T-helper 2 cell (primary cell): ENCODE results near the gene SETDB1.

ENCODE experiments used
- DNase-seq, 5 experiments: peaks; one replicate each; pipeline versions ENCODE4 v3.0.0 to v3.0.0-alpha.2; 2012 to 2022

The SETDB1 gene

DNA sequence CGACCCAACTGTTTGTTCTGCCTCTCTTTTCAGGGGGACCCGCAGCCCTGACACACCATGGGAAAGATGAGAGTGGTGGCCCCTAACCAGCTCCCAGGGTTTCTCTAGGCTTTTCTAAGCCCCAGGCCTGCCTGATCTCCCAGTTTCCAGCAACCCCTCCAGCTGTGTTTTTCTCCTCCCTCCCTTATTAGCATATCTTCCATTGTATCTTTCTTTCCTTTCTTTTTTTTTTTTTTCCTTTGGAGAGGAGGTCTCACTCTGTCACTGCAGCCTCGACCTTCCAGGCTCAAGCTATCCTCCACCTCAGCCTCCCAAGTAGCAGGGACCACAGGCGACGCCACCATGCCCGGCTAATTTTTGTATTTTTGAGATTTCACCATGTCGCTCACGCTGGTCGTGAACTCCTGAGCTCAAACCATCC lies 50.2 kb downstream of the SETDB1 start:
- DNase-seq: no peak

DNA sequence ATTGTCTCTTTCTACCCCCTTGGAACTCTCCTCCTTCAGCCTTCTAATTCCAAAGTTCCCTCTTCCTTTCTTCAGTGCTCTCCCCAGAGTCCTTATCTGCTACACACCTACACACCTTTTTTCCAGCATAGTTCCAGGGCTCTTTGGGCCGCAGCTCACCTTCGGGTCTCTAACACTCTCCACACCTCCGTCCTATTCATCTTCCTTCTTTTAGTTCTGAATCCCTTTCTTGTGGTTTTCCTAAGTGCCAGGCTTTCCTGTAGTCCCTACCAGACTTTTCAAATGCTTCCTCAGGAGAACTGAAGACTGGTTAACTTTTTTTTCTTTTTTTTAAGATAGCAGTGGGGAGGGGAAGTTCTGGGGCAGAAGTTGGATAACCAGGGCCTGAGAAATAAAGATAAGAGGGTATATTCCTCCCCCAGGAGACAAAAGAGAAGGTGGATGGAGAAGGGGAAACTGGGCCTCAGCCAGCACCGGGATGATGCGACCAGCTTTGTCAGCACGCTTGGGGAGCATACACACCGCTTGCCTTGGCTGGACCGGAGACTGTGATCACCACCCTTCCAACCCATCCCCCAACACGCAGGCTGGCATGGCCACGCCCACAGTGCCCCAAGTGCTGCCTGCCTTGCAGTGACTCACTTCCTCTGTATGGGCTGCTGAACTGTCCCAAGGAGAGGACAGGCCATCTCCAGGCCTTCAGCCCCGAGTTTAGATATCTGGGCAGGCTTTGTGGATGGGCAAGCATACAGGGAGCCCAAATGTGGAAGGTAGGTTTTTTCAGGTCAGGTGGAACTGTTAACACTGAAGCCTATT lies 50.9 kb downstream of the SETDB1 start:
- peak; percentile 31 to 89 (median 58) for DNase-seq

DNA sequence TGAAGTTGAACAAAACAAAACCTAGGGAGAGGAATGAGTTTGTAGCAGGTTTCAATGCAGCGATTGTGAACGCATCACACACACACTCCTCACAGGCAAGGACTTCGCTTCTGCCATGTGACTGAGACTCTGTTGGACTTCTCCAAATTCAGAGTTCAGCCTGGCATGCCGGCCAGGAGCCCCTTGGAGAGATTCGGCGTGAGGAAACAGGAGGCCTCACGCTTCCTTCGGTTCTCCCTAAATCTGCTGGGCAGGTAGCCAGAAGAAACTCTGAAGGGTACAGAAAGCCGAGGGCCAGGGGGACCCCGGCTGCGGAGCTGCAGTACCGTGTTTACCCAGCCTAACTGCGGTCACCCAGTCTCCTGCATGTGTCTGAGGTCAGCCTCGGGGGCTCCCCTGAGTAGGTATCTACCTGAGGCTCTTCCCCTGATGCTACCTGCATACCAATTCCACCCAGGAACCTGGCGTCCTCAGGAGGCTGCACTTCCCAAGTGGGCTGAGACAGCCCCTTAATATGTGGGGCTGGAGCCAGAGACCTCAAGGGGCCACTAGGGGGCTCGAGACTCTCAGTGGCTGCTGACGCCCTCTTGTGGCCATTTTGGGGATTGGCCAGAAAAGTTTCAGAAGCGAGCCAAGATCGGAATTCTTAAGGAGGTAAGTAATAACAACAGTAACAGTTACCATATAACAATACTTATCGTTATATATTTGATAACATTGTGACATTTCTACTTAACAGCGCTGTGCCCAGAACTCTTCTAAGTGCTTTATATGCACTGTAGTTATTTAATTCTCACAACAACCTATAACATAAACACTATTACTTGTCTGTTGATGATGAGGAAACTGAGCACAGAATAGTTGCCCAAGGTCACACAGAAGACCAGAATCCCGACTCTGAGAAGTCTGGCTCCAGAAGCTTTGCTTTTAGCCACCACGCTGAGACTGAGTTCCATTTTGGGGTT lies 53.2 kb downstream of the SETDB1 start:
- peak; percentile 60 to 84 (median 80) for DNase-seq

DNA sequence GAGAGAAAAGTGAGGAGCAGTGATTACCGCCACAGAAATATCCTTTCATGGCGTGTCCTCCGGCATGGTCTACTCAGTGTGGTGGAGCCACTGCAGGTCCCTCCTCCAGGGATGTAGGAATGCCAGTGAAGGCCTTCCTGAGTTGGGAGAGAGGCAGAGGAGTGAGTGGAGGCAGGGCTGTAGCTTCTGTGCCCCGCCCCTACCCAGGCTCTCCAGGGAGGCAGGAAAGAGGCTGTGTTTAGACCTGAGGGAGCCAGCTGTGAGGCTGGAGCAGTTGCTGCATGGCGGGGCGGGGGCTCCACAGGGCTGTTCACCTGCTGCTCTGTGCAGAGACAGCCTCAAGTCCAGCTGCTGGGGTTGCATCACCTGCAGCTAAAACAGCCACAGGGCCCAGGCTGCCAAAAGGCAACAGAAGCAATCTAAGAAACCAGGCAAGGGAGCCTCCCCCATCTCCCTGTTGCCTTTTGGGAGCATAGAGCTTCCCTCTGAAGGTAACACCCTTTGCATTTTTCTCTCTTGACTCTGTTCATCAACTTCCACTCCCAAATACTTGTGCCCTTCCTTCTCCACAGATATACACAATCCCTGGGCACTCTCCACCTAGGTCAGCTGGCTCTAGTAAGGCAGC lies 55.1 kb downstream of the SETDB1 start:
- no peak for DNase-seq

DNA sequence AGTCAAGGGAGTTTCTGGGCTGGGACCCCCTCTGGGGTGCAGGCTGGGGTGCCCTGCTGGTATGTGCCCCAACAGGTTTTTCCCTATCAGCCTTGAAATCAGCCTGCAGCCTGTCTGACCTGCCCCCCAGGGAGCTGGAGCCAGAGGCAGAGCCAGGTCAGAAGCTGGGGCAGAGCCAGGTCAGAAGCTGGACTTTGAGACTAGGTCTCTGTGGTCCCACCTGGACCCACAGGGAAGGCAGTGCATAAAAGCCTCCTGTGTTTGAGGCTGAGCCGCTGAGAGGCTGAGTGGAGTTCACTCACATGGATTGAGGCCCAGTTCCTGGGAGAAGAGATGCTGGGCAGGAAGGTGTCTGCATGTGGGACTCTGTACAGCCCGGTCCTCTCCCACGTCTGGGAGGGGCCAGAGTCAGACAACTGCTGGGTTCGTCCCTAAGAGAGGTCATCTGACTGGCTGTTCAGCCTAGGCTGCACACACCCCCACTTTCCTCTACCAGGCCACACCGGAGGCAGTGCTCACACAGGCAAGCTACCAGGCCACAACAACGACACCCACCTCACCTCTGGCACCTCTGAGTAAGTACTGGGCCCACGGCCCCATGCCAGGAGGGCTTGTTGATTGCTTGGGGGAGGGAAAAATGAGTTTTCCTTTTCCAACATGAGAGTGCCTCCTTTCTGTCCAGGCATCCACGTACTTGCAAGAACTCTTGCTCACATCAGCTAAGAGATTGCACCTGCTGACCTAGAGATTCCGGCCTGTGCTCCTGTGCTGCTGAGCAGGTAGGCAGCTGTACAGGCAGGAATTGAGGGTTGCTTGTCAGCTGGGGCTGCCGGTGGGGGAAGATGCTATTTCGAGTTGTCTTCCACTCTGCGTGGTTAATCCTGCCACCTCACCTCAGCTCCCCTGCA lies 55.9 kb downstream of the SETDB1 start, which contains the start of gene ANXA9:
Gene ANXA9, plus strand, starts transcription at position 488 of the 908 bp plus-strand sequence. CDS start 814 bp downstream, outside the sequence.
- DNase-seq: no peak

DNA sequence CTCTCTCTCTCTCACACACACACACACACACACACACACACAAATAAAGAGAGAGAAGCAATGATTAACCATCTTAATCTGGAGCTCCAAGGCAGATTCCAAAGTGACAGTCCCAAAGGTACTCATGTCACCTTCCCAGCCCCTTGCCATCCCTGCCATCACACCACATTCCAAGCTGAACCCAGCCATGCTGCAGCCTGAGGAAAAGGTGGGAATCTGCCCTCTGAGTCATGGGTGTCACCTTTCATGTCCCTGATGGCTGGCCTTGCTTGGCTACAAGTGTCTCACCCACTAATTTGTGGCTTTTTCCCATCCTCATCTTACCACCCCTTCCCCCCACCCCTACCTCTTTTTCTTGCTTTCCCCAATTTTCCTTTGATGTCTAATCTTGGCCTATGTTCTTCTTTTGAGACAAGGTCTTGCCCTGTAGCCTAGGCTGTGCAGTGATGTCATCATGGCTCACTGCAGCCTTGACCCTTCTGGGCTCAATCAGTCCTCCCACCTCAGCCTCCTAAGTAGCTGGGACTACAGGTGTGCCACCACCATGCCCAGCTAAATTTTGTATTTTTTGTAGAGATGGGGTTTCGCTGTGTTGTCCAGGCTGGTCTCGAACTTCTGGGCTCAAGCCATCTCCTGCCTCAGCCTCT lies 59.1 kb downstream of the SETDB1 start:
- no peak for DNase-seq

DNA sequence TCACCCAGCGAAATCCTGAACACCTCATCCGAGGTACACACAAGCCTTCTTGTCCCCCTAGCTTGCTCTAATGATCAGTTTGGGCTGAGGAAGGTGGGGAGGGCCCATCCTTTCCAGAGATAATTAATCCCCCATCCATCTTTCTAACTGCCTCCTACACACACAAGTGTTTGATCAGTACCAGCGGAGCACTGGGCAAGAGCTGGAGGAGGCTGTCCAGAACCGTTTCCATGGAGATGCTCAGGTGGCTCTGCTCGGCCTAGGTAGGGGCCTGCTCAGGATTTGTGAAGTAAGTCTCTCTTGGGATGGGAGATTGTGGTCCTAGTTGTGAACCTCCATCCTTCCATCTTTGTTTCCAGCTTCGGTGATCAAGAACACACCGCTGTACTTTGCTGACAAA lies 61.8 kb downstream of the SETDB1 start:
- no peak for DNase-seq

DNA sequence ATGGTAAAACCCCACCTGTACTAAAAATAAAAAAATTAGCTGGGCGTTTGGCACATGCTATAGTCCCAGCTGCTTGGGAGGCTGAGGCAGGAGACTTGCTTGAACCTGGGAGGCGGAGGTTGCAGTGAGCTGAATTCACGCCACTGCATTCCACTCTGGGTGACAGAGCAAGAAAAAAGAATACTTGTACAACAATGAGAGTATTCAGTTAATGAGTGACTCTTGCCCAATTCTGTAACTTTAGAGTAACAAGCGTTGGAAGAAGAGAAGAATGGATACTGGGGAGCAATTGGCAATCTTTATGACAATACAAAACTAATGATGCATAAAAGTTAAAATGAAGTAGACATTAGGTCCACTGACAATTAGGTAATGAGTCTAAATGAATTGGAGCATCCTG lies 66.5 kb downstream of the SETDB1 start:
- DNase-seq: no peak

DNA sequence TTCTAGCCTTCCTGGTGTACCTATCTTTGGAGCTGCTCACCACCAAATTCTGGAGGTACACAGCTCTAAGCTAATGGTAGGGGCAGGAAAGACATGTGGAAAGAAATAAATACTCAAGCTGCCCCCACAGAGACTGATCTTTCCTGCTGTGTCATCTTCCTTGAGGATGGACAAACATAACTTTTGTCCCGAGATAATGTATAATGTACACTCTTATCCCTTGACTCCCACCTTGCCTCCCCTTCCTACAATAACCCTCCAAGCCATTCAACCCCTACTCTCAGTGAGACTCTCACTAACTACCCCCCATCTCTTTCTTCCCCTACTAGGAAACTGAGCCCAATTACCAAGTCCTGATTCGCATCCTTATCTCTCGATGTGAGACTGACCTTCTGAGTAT lies 68.1 kb downstream of the SETDB1 start:
- DNase-seq: no peak

DNA sequence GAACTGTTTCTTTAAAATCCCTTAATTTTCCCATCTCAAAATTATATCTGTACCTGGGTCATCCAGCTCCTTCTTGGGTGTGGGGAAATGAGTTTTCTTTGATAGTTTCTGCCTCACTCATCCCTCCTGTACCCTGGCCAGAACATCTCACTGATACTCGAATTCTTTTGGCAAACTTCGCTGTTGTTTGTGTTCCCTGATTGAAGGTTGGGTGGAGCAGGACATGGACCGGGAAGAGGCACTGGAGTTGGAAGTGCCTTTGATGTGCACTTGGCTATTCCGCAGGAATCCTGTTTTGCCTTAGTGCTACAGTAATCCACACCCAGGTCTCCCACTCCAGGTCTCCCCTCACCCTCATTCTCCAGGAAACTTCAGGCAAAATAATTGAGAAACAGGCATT lies 69.3 kb downstream of the SETDB1 start:
- DNase-seq: no peak

DNA sequence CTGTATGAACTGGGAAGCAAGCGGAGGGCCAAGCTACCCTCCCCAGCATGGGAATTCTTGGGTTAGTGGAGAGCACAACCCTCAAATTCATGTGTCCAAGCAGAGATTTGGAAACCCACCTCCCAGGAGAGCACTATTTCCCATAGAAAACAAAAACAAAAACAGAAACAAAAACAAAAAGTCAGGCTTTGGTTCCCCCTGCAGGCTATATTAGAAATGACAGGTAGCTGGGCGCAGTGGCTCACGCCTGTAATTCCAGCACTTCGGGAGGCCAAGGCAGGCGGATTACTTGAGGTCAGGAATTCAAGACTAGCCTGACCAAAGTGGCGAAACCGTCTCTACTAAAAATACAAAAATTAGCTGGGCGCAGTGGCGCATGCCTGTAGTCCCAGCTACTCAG lies 69.7 kb downstream of the SETDB1 start:
- DNase-seq: peak in 3 of 5 experiments; percentile 13 to 26 (median 21)

DNA sequence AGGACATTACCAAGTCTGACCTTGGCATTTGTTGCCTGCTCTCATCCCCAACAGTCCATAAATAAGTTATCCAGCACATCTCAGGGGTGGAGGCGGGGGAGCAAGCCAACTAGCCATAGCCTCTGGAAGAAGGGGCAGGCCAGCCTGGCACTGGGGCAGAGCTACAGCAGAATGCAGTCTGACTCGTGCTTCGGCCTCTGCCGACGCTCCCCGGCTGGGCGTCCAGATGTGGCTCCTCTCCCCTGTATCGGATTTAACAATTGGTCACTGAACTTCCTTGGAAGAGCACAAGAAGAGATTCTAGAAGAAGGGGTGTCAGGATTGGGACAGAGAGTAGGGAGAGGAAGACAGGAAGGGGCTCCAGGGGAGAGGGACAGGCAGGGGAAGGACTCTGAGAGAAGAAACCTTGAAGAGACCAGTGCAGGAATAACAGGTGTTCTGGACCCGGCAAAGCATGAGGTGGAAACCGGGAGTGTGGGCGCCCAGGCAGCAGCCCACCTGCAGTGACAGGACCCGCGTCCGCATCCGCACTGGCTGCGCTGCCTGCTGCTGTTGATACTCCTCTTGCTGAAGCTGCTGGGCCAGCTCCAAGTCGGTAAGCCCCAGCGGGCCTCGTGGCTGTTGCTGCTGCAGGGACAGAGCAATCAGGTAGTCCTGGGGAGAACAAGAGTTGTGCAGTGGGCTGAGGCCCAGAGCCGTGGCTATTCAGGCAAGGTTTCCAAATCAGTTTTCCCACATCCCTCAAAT lies 71.1 kb downstream of the SETDB1 start:
- DNase-seq: no peak

DNA sequence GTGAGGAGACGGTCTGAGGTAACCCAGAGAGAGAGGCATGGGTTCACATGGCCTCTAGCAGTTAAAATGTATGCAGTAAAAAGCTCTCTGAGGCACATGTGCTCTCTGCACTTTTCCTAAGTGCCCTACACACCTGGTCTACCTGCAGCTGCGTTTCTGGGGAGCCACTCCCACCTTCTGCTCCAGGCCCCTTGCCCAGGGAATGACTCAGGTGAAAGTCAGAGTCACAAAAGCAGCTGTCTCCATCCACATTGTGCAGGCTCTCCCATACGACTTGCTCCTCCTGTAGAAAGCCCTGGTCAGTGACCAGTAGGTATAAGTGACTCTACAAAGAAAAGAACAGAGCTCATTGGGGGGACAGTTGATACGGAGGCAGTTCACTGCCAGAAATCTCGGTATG lies 71.8 kb downstream of the SETDB1 start:
- no peak for DNase-seq

DNA sequence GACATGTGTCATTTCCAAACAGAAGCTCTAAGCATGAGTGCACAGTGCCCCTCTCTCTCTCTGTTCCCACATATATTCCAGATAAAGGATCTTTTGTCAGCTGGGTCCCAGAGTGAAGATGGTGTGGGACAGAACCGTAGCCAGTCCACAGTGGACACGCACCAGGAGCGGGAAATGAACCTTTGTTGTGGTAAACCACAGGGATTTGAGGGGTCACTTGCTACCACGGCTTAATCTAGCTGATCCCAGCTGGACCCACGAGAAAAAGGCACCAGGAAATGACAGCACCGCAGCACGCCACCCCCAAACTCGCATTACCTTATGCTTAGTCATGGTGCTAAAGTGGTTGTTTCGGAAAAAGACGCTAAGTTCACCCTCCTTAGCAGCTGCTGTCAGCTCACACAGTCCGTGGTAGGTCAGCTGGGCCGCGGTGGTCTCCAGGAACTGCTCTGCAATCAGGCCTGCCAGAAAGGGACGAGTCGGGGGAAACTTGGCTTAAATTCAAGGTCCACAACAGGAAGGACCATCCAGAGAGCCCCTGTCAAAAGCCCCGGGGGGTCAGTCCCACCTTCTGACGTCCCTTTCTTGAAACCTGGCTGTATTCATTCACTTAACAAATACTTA lies 73.0 kb downstream of the SETDB1 start:
- DNase-seq: no peak

DNA sequence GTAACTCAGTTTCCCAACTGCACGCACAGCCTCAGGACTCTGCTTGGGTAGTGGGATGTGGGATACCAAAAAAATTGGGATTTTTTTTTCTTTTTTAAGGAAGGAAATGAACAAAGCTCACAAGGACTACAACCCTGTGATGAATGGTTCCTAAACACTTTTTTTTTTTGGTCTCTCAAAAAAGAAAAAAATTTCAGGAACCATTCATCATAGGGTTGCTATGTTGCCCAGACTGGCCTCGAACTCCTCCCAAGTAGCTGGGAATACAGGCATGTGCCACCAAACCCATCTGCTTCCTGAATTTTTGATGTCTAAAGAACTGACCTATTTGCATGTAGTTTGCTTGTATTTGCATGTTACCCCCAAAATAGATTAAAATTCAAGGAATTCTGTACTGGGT lies 73.8 kb downstream of the SETDB1 start:
- no peak for DNase-seq

DNA sequence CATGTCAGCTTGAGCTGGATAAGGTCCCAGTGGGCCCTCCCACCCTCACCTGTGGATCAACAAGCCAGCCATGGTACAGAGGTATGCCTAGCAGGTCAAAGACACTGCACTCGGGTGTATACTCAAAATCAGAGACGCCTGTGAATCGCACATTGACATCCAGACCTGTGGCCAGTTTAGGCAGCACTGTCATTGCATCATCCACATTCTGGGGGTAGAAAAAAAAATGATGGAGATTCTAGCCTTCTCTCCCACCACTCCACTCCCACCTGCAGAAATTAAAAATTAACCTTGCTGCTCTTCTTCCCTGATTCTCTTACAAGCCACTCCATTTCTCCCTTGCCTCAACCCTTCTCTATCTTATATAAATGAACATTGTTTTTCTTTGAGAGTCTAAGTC lies 74.2 kb downstream of the SETDB1 start:
- DNase-seq: no peak

DNA sequence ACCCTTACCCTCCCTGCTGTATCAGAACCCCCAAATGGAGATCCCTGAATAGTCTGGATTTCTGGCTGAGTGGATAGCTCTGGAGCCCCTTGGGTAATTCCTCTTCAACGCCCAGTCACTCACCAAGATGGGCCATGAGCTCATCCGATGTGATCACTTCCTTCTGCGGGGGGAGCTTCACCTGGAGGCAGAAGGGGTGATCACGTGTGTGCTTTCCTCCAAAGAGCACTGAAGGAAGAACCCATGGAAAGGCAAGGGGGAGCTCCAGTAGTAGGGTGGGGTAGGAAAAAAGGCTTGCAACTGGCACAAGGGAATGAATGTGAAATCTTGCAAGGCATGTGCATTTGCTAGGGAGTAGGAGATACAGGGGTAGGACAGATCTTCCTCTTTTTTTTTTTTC lies 75.4 kb downstream of the SETDB1 start:
- DNase-seq: no peak

DNA sequence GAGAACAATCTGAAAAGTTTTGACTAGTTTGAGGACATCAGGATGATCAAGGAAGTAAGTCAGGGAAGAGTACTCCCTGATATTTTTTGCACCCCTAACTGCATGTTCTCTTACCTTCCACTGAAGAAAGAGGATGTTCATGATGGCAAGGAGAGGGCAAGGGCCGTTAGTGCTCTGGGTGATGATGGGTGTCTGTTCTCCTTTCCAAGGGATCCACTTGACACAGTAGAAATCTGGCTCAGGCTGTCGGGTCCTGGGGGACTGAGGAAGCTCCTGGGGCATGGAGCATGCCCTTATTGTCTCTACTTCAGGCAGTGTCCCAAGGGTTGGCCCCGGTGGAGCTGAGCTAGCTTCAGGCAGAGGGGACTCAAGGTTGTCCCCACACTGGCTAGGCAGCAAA lies 75.9 kb downstream of the SETDB1 start:
- no peak for DNase-seq

DNA sequence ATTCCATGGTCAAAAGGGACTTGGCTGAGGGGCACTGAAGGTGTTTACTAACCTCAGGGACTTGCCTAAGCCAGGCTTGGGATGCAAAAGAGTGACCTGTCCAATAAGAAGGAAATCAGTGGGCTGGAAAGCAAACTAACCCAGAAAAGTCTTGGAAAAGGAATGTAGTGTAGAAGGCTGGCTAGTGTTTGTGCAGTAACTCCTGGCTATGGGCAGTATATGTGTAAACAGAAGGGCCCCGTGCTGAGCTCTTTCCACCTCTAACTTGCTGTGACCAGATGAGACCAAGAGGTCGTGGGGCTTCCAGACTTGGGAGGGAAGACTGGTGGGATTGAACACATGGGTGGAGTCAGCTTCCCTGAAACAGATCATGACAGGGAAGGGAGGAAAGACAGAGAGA lies 76.4 kb downstream of the SETDB1 start:
- no peak for DNase-seq

DNA sequence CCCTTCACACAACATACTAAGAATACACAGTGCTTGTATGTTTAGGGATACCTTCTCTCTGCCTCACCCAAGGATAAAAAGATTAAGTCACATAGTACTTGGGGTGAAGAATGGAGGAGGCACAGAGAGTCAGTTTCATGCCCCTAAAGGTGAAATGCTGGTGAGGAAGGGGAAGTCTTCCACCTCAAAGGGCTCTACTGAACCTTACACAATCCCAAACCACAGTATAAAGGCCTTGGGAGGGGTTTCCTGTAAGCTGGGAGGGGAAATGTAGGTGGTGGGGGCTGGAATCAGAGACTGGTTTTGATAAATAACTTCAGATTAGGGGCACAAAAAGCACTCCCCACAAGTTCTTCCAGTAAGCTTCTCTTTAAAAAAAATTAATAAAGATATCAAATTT lies 77.0 kb downstream of the SETDB1 start:
- no peak for DNase-seq
